Hepatic stellate cell (primary cell): ENCODE data around the gene DEFB129.
"Not testable (repeated sequence)": the region's sequence is repeated elsewhere in the genome, so short reads cannot be mapped to it uniquely, and the experiment has no call there.

Source experiments
- DNase-seq: peaks from one replicate; pipeline ENCODE4 v3.0.0; 2011; ENCODE audit warnings: low spot score

The DEFB129 gene

GRCh38 chr20:253447-253846 is 26.4 kb downstream of the DEFB129 start:
- not testable (repeated sequence) for DNase-seq

GRCh38 chr20:257419-257818 is 30.4 kb downstream of the DEFB129 start, which contains the start of gene DEFB132:
Gene DEFB132 (plus strand): TSS chr20:257724. CDS start chr20:257779, 55 bp downstream.
- DNase-seq = no peak

GRCh38 chr20:258269-258858 is 31.3 kb downstream of the DEFB129 start:
- no peak for DNase-seq

- DNase-seq = peak; percentile 35
Measured at GRCh38 chr20:258963-259362, 31.9 kb downstream of the DEFB129 start.

GRCh38 chr20:259981-260380 is 32.9 kb downstream of the DEFB129 start:
- no peak for DNase-seq

GRCh38 chr20:263701-264100 is 36.6 kb downstream of the DEFB129 start:
- no peak for DNase-seq

GRCh38 chr20:266596-267562 is 39.8 kb downstream of the DEFB129 start:
- peak; percentile 84 for DNase-seq

GRCh38 chr20:270517-270916 is 43.5 kb downstream of the DEFB129 start:
- no peak for DNase-seq

GRCh38 chr20:271069-271468 is 44.0 kb downstream of the DEFB129 start:
- no peak for DNase-seq

GRCh38 chr20:271528-271927 is 44.5 kb downstream of the DEFB129 start:
- DNase-seq = no peak

- DNase-seq = no peak
Measured at GRCh38 chr20:272718-273117, 45.7 kb downstream of the DEFB129 start.

GRCh38 chr20:273884-274283 is 46.8 kb downstream of the DEFB129 start:
- no peak for DNase-seq

- DNase-seq = no peak
Measured at GRCh38 chr20:275791-276190, 48.7 kb downstream of the DEFB129 start.

- DNase-seq = no peak
Measured at GRCh38 chr20:276620-277495, 49.8 kb downstream of the DEFB129 start.

- no peak for DNase-seq
Measured at GRCh38 chr20:277496-277781, 50.4 kb downstream of the DEFB129 start.

GRCh38 chr20:278181-278580 is 51.1 kb downstream of the DEFB129 start:
- DNase-seq = no peak

- DNase-seq = no peak
Measured at GRCh38 chr20:278607-279571, 51.8 kb downstream of the DEFB129 start.
